ENCODE results near the gene TRMT44. TPM values are rescaled to one million over a fixed set of nuclear protein-coding genes. Genes with fewer than 3 reads are reported as not detected.
A peak's percentile ranks its signal among the peaks of the same experiment; 100 is the strongest.

Gene TRMT44
- total RNA-seq, 1 donor from 2014 or later = 20.1 TPM

- Mint-ChIP-seq H3K4me1 (peaks cover 47% of the 10 kb centered on the region), H3K27me3 (ENCODE audit: low read depth) (peaks cover 4% of the 10 kb centered on the region), H3K27ac (ENCODE audit: unreplicated experiment) (peak overlapping the region; percentile 78), H3K9me3 (no peaks in the 10 kb centered on the region), H3K36me3 (ENCODE audit: low read depth) (peaks cover 3% of the 10 kb centered on the region), H3K4me3 (peak overlapping the region; percentile 70)
- no peak for TF ChIP-seq CTCF (conservative IDR thresholded peaks at IDR 0.05)
- peak; percentile 26 for DNase-seq (ENCODE audit: low read depth, low spot score)
These were observed 47.0 kb upstream of the TRMT44 start for GRCh38 chr4:8393593-8394038.

- Mint-ChIP-seq H3K27me3 (ENCODE audit: low read depth) (peaks cover 4% of the 10 kb centered on the region), H3K4me3 (peak overlapping the region; percentile 70), H3K27ac (ENCODE audit: unreplicated experiment) (peak overlapping the region; percentile 78), H3K36me3 (ENCODE audit: low read depth) (peaks cover 5% of the 10 kb centered on the region), H3K9me3 (no peaks in the 10 kb centered on the region), H3K4me1 (peaks cover 47% of the 10 kb centered on the region)
- no peak for DNase-seq (ENCODE audit: low read depth, low spot score)
- TF ChIP-seq CTCF (conservative IDR thresholded peaks at IDR 0.05) = no peak
These were observed 46.5 kb upstream of the TRMT44 start for GRCh38 chr4:8394061-8394519.

- H3K36me3 Mint-ChIP-seq (ENCODE audit: low read depth) = peaks cover 5% of the 10 kb centered on the region
- H3K27ac Mint-ChIP-seq (ENCODE audit: unreplicated experiment) = no peak overlapping the region
These were observed 45.8 kb upstream of the TRMT44 start for GRCh38 chr4:8394806-8395205.

GRCh38 chr4:8395504-8396296 is 44.9 kb upstream of the TRMT44 start:
- H3K27me3 Mint-ChIP-seq (ENCODE audit: low read depth) = peaks cover 4% of the 10 kb centered on the region
- no peak overlapping the region for H3K27ac Mint-ChIP-seq (ENCODE audit: unreplicated experiment)
- H3K4me3 Mint-ChIP-seq = no peak overlapping the region
- H3K4me1 Mint-ChIP-seq = peaks cover 46% of the 10 kb centered on the region
- DNase-seq (ENCODE audit: low read depth, low spot score) = no peak
- H3K9me3 Mint-ChIP-seq = no peaks in the 10 kb centered on the region
- TF ChIP-seq CTCF (conservative IDR thresholded peaks at IDR 0.05) = no peak
- H3K36me3 Mint-ChIP-seq (ENCODE audit: low read depth) = peaks cover 5% of the 10 kb centered on the region

More at GRCh38 chr4:8394806-8395205, 45.8 kb upstream of the TRMT44 start:
- peak overlapping the region; percentile 51 for H3K4me3 Mint-ChIP-seq
- H3K9me3 Mint-ChIP-seq = no peaks in the 10 kb centered on the region
- no peak for TF ChIP-seq CTCF (conservative IDR thresholded peaks at IDR 0.05)
- DNase-seq (ENCODE audit: low read depth, low spot score) = no peak
- peaks cover 51% of the 10 kb centered on the region for H3K4me1 Mint-ChIP-seq
- peaks cover 4% of the 10 kb centered on the region for H3K27me3 Mint-ChIP-seq (ENCODE audit: low read depth)

GRCh38 chr4:8396762-8397406 is 43.7 kb upstream of the TRMT44 start:
- Mint-ChIP-seq H3K4me1 (peaks cover 41% of the 10 kb centered on the region), H3K27me3 (ENCODE audit: low read depth) (peaks cover 4% of the 10 kb centered on the region), H3K27ac (ENCODE audit: unreplicated experiment) (no peak overlapping the region), H3K36me3 (ENCODE audit: low read depth) (peaks cover 5% of the 10 kb centered on the region), H3K9me3 (no peaks in the 10 kb centered on the region), H3K4me3 (no peak overlapping the region)
- no peak for DNase-seq (ENCODE audit: low read depth, low spot score)
- no peak for TF ChIP-seq CTCF (conservative IDR thresholded peaks at IDR 0.05)
